Measurements from ENCODE around the gene TRIM46. TPM values are rescaled to one million over a fixed set of nuclear protein-coding genes. Genes with fewer than 3 reads are reported as not detected.

Gene TRIM46
- total RNA-seq, result 0.22 TPM
- long read RNA-seq, result 0 reads

GRCh38 chr1:155173478-155174323 lies at the start of gene TRIM46:
Gene TRIM46, plus strand, starts transcription at chr1:155173849. Its CDS starts 118 bp downstream, at chr1:155173967.
- intact Hi-C loops (cut with micrococcal nuclease), result no loop called here
- DNase-seq (peak; percentile 41), ATAC-seq (no peak)

DNA sequence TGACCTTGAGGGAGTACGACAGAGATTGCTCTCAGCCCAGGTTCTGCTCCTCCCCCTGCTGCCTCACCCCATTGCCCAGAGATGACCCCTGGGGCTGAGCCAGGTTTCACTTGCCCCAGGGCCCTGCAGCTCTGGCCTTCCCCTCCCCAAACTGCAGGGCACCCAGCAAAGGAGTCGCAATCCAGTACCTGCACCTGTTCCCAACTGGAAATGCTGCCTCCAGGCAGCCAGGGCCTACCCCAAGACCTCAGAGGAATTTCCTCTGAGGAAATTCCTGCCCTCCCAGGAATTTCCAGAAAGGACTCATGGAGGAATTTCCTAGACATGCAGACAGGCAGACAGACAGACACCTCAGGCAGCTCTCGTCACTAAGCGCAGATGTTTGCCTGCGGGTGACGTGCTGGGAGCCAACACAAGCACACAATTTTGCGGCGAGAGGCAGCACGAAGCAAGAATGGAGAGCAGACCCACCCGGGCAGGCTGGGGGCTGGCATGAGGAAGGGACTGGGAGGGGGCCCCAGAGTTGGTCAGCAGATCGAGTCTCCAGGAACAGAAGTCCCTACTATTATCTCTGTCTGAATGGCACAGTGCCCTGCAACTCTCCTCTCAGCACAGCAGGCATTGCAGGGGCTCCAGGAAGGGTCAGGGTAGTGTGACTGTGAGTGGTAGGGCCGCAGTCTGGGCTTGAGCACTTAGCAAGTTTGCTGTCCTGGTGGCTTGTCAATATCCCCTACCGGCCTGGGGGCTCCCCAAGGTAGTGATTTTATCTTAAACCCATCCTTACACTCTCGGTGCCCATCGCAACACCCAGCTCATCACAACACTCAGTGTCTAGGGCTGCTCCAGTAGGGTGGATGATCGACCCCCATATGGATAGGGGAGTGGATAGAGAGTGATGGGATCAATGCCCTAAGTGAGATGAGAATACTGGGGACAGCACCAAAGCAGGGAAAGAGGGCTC lies 48.9 kb upstream of the TRIM46 start:
- intact Hi-C loops (cut with micrococcal nuclease), result no loop called here
- DNase-seq (no peak), ATAC-seq (no peak)

- DNase-seq (peak; percentile 36), ATAC-seq (no peak)
- intact Hi-C loops (cut with micrococcal nuclease), result no loop called here
These were observed 48.1 kb upstream of the TRIM46 start for GRCh38 chr1:155125511-155125945.

DNA sequence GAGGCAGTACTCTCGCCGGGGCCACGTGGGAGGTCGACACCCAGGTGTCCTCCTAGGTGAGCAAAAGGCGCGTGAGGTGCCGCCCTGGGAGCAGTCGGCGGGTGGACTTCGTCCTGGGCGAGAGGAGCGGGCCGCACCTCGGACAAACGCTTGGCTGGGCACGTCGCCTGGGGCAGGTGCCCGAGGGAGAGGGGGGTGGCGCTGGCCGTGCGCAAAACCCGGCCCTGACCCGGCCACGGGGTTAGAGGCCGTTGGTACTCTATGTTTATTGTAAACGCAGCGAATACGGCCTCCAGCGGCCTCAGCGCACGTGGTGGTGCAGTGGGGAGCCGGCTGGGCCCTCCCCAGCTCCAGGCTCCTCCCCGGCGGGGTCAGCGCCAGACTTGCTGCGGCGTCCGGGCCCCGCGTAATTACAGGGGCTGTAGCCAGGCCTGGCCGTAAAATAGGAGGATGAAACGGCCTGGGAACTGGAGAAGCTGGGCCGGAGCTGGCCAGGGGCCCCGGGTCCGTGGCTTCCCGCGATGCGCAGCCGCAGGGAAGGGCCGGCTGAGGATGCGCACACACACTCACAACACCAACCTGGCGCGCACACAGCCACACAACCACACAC lies 47.6 kb upstream of the TRIM46 start:
- peak; percentile 74 for DNase-seq
- peak; percentile 7 for ATAC-seq
- intact Hi-C loops (cut with micrococcal nuclease), result no loop called here

DNA sequence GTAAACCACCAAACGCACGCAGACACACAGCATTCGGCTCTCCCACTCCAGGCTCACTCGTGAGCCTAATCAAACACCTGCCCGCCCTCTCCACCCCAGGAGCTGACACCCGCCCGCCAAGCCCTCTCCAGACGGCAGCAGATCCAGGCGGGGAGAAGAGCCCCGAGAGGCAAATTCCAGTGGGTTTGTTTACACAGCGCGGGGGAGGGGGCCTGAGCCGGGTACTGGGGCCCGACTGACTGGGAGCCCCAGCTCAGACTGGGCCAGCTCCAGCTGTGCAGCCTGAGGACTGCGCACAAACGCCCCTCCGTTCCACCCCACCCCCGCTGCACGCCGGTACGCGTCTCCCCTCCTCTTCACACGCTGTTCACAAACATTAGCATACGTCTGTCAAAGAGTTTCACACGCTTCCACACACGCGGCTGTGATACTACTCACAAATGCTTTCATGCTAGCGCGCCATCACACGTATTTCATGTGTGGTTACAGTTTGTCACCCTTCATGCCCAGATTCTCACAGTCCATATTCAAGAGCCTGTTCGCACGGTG lies 47.0 kb upstream of the TRIM46 start:
- DNase-seq (peak; percentile 41), ATAC-seq (peak; percentile 0)
- intact Hi-C loops (cut with micrococcal nuclease), result no loop called here

GRCh38 chr1:155127105-155127966 lies 46.3 kb upstream of the TRIM46 start, which contains the start of gene EFNA1:
Gene EFNA1, plus strand, starts transcription at chr1:155127876. Its CDS starts 102 bp downstream, at chr1:155127978.
- peak; percentile 87 for DNase-seq
- ATAC-seq, result peak; percentile 71
- intact Hi-C loops (cut with micrococcal nuclease), result no loop called here

- no peak for ATAC-seq
- intact Hi-C loops (cut with micrococcal nuclease), result no loop called here
These were observed 45.5 kb upstream of the TRIM46 start for GRCh38 chr1:155127967-155128754.

DNA sequence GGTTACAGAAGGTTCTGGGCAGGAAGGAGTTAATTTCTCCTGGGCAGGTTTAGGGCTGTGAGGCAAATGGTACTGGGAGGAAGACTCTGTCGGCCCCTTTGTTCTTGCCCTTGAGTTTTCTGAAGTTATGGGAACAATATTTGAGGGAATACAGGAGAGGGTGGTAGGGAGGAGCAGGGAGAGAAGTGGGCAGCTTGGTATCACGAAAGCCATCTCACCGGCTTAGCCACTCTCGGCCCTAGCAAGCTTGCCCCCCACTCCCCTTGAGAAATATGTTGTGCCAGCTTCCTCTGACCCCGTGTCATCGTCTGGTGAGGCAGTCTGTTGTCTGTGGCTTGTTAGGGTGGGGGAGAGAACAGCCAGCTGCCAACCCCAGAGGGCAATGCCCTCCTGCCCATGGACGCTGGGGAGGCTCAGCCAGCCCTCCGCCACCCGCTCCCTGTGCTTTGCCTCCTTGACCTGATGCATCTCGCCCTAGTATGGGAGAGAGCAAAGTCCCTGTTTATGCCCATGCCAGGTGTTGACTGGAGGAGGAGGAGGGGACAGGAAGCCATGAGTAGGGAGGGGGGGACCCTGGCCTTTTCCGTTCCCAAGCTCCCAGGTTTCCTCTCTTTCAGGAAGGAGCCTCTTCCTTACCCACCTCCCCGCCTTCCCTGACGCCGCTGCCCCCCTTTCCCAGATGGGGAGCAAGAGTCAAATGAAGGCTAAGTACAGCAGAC lies 44.7 kb upstream of the TRIM46 start:
- ATAC-seq, result peak; percentile 18
- intact Hi-C loops (cut with micrococcal nuclease), result no loop called here
- DNase-seq, result peak; percentile 50

More at GRCh38 chr1:155127967-155128754, 45.5 kb upstream of the TRIM46 start:
- no peak for DNase-seq

- intact Hi-C loops (cut with micrococcal nuclease), result no loop called here
- ATAC-seq (no peak), DNase-seq (no peak)
These were observed 43.2 kb upstream of the TRIM46 start for GRCh38 chr1:155130272-155131006.

- DNase-seq, result peak; percentile 80
- ATAC-seq, result peak; percentile 11
- intact Hi-C loops (cut with micrococcal nuclease), result no loop called here
These were observed 42.4 kb upstream of the TRIM46 start for GRCh38 chr1:155131285-155131684.

- ATAC-seq, result no peak
- intact Hi-C loops (cut with micrococcal nuclease), result no loop called here
These were observed 41.8 kb upstream of the TRIM46 start for GRCh38 chr1:155131856-155132255.

GRCh38 chr1:155133799-155134281 lies 39.8 kb upstream of the TRIM46 start:
- no peak for ATAC-seq
- intact Hi-C loops (cut with micrococcal nuclease), result no loop called here
- DNase-seq, result no peak

More at GRCh38 chr1:155131856-155132255, 41.8 kb upstream of the TRIM46 start:
- DNase-seq, result no peak

- no peak for DNase-seq
- no peak for ATAC-seq
- intact Hi-C loops (cut with micrococcal nuclease), result no loop called here
These were observed 39.3 kb upstream of the TRIM46 start for GRCh38 chr1:155134322-155134721.

- peak; percentile 65 for ATAC-seq
- intact Hi-C loops (cut with micrococcal nuclease), result no loop called here
- peak; percentile 86 for DNase-seq
These were observed 38.7 kb upstream of the TRIM46 start for GRCh38 chr1:155134880-155135414.

- DNase-seq (peak; percentile 98), ATAC-seq (peak; percentile 93)
- intact Hi-C loops (cut with micrococcal nuclease), result no loop called here
These were observed 38.1 kb upstream of the TRIM46 start, which contains the start of gene SLC50A1 for GRCh38 chr1:155135415-155136028. Gene SLC50A1, plus strand, starts transcription at chr1:155135852. Its CDS starts 60 bp downstream, at chr1:155135912.

Data from left ventricle myocardium superior (tissue), 1 donor.